ENCODE measurements around the gene SPOUT1.

The SPOUT1 gene

GRCh38 chr9:128835246-128836210, 5.9 kb upstream of the SPOUT1 start:
- H3K9me3 ChIP-seq (ENCODE audit: control insufficient read depth, low read length): no peaks in the 10 kb centered on the region
- H3K4me1 ChIP-seq (ENCODE audit: control insufficient read depth, insufficient read depth, low read length, poor library complexity, severe bottlenecking): no peaks in the 10 kb centered on the region
- peaks cover 19% of the 10 kb centered on the region for H3K36me3 ChIP-seq (ENCODE audit: control insufficient read depth, insufficient read depth, low read length)
- H3K27ac ChIP-seq (ENCODE audit: low read depth, low read length, severe bottlenecking): no peak overlapping the region
- WGBS, 2 experiments (ENCODE audit: insufficient coverage in 2 of 2): 95 to 96% methylated on average over 21 of the region's 28 CpGs
- H3K4me3 ChIP-seq (ENCODE audit: extremely low read depth, insufficient read depth, low read length, poor library complexity, severe bottlenecking): no peak overlapping the region

- Histone ChIP-seq H3K9me3 (ENCODE audit: control insufficient read depth, low read length) (no peaks in the 10 kb centered on the region), H3K4me3 (ENCODE audit: extremely low read depth, insufficient read depth, low read length, poor library complexity, severe bottlenecking) (no peak overlapping the region), H3K27ac (ENCODE audit: low read depth, low read length, severe bottlenecking) (no peak overlapping the region), H3K4me1 (ENCODE audit: control insufficient read depth, insufficient read depth, low read length, poor library complexity, severe bottlenecking) (peaks cover 4% of the 10 kb centered on the region), H3K36me3 (ENCODE audit: control insufficient read depth, insufficient read depth, low read length) (peaks cover 13% of the 10 kb centered on the region)
- 97 to 98% methylated on average over 9 of the region's 10 CpGs for WGBS, 2 experiments (ENCODE audit: insufficient coverage in 2 of 2)
These were observed 4.1 kb upstream of the SPOUT1 start for GRCh38 chr9:128833696-128834095.

GRCh38 chr9:128828719-128829452, 708 bp downstream of the SPOUT1 start:
- H3K36me3 ChIP-seq (ENCODE audit: control insufficient read depth, insufficient read depth, low read length): peaks cover 40% of the 10 kb centered on the region
- WGBS, 2 experiments (ENCODE audit: insufficient coverage in 2 of 2): 38 to 53% methylated on average over 12 to 15 of the region's 18 CpGs
- H3K4me1 ChIP-seq (ENCODE audit: control insufficient read depth, insufficient read depth, low read length, poor library complexity, severe bottlenecking): peaks cover 5% of the 10 kb centered on the region
- H3K4me3 ChIP-seq (ENCODE audit: extremely low read depth, insufficient read depth, low read length, poor library complexity, severe bottlenecking): peak overlapping the region; percentile 82
- H3K27ac ChIP-seq (ENCODE audit: low read depth, low read length, severe bottlenecking): peak overlapping the region; percentile 69
- no peaks in the 10 kb centered on the region for H3K9me3 ChIP-seq (ENCODE audit: control insufficient read depth, low read length)

- Histone ChIP-seq H3K4me3 (ENCODE audit: extremely low read depth, insufficient read depth, low read length, poor library complexity, severe bottlenecking) (peak overlapping the region; percentile 82), H3K4me1 (ENCODE audit: control insufficient read depth, insufficient read depth, low read length, poor library complexity, severe bottlenecking) (peaks cover 5% of the 10 kb centered on the region), H3K9me3 (ENCODE audit: control insufficient read depth, low read length) (no peaks in the 10 kb centered on the region), H3K27ac (ENCODE audit: low read depth, low read length, severe bottlenecking) (no peak overlapping the region), H3K36me3 (ENCODE audit: control insufficient read depth, insufficient read depth, low read length) (peaks cover 40% of the 10 kb centered on the region)
- WGBS, 2 experiments (ENCODE audit: insufficient coverage in 2 of 2): 91 to 97% methylated on average over 6 to 8 of the region's 8 CpGs
These were observed 1.3 kb downstream of the SPOUT1 start for GRCh38 chr9:128828267-128828666.

- peaks cover 5% of the 10 kb centered on the region for H3K4me1 ChIP-seq (ENCODE audit: control insufficient read depth, insufficient read depth, low read length, poor library complexity, severe bottlenecking)
- 94 to 95% methylated on average over 16 to 18 of the region's 22 CpGs for WGBS, 2 experiments (ENCODE audit: insufficient coverage in 2 of 2)
- peaks cover 55% of the 10 kb centered on the region for H3K36me3 ChIP-seq (ENCODE audit: control insufficient read depth, insufficient read depth, low read length)
- no peak overlapping the region for H3K4me3 ChIP-seq (ENCODE audit: extremely low read depth, insufficient read depth, low read length, poor library complexity, severe bottlenecking)
- H3K9me3 ChIP-seq (ENCODE audit: control insufficient read depth, low read length): no peaks in the 10 kb centered on the region
- H3K27ac ChIP-seq (ENCODE audit: low read depth, low read length, severe bottlenecking): no peak overlapping the region
These were observed 3.5 kb downstream of the SPOUT1 start for GRCh38 chr9:128825923-128826700.

GRCh38 chr9:128824911-128825310, 4.7 kb downstream of the SPOUT1 start:
- WGBS, 2 experiments (ENCODE audit: insufficient coverage in 2 of 2): 94 to 100% methylated on average over 3 to 7 of the region's 7 CpGs
- Histone ChIP-seq H3K27ac (ENCODE audit: low read depth, low read length, severe bottlenecking) (no peak overlapping the region), H3K4me3 (ENCODE audit: extremely low read depth, insufficient read depth, low read length, poor library complexity, severe bottlenecking) (no peak overlapping the region), H3K36me3 (ENCODE audit: control insufficient read depth, insufficient read depth, low read length) (peaks cover 55% of the 10 kb centered on the region), H3K9me3 (ENCODE audit: control insufficient read depth, low read length) (no peaks in the 10 kb centered on the region), H3K4me1 (ENCODE audit: control insufficient read depth, insufficient read depth, low read length, poor library complexity, severe bottlenecking) (peaks cover 7% of the 10 kb centered on the region)

GRCh38 chr9:128823903-128824406, 5.6 kb downstream of the SPOUT1 start:
- Histone ChIP-seq H3K36me3 (ENCODE audit: control insufficient read depth, insufficient read depth, low read length) (peaks cover 55% of the 10 kb centered on the region), H3K27ac (ENCODE audit: low read depth, low read length, severe bottlenecking) (no peak overlapping the region), H3K9me3 (ENCODE audit: control insufficient read depth, low read length) (no peaks in the 10 kb centered on the region), H3K4me1 (ENCODE audit: control insufficient read depth, insufficient read depth, low read length, poor library complexity, severe bottlenecking) (peaks cover 14% of the 10 kb centered on the region), H3K4me3 (ENCODE audit: extremely low read depth, insufficient read depth, low read length, poor library complexity, severe bottlenecking) (no peak overlapping the region)
- WGBS, 2 experiments (ENCODE audit: insufficient coverage in 2 of 2): 97 to 100% methylated on average over 9 of the region's 12 CpGs

GRCh38 chr9:128823362-128823902, 6.2 kb downstream of the SPOUT1 start:
- Histone ChIP-seq H3K27ac (ENCODE audit: low read depth, low read length, severe bottlenecking) (no peak overlapping the region), H3K9me3 (ENCODE audit: control insufficient read depth, low read length) (no peaks in the 10 kb centered on the region), H3K4me1 (ENCODE audit: control insufficient read depth, insufficient read depth, low read length, poor library complexity, severe bottlenecking) (peaks cover 11% of the 10 kb centered on the region), H3K36me3 (ENCODE audit: control insufficient read depth, insufficient read depth, low read length) (peaks cover 55% of the 10 kb centered on the region), H3K4me3 (ENCODE audit: extremely low read depth, insufficient read depth, low read length, poor library complexity, severe bottlenecking) (no peak overlapping the region)
- WGBS, 2 experiments (ENCODE audit: insufficient coverage in 2 of 2): 97 to 98% methylated on average over 15 to 18 of the region's 19 CpGs

- no peak overlapping the region for H3K4me3 ChIP-seq (ENCODE audit: extremely low read depth, insufficient read depth, low read length, poor library complexity, severe bottlenecking)
- WGBS, 2 experiments (ENCODE audit: insufficient coverage in 2 of 2): 96 to 99% methylated on average over 12 to 21 of the region's 22 CpGs
- peaks cover under 1% of the 10 kb centered on the region for H3K9me3 ChIP-seq (ENCODE audit: control insufficient read depth, low read length)
- no peak overlapping the region for H3K27ac ChIP-seq (ENCODE audit: low read depth, low read length, severe bottlenecking)
- peaks cover 52% of the 10 kb centered on the region for H3K36me3 ChIP-seq (ENCODE audit: control insufficient read depth, insufficient read depth, low read length)
- H3K4me1 ChIP-seq (ENCODE audit: control insufficient read depth, insufficient read depth, low read length, poor library complexity, severe bottlenecking): peaks cover 11% of the 10 kb centered on the region
These were observed 7.1 kb downstream of the SPOUT1 start for GRCh38 chr9:128822407-128823042.

All from mesodermal cell (in vitro differentiated cells).